Uterus (tissue), 4 donors: ENCODE results near the gene VAV3. TPM values are rescaled to one million over a fixed set of nuclear protein-coding genes. Genes with fewer than 3 reads are reported as not detected.

Experiments used
- DNase-seq, 2 donors: peaks; one replicate each; pipeline ENCODE4 v3.0.0-alpha.2; 2019 to 2020
- H3K27ac ChIP-seq, 2 donors: fragments of 200-600 bp; sonication (generic); 1 replicate in 1 of 2; 2 replicates in 1 of 2; pipeline ENCODE4 v1.5.1; 2016 to 2018
- H3K27me3 ChIP-seq, 2 donors: fragments of 200-600 bp; sonication (generic); one replicate each; pipeline ENCODE4 v1.5.1; 2018 to 2019; ENCODE audit warnings: control low read depth in 1 of 2
- H3K36me3 ChIP-seq, 2 donors: fragments of 200-600 bp; sonication (generic); one replicate each; pipeline ENCODE4 v1.5.1; 2019; ENCODE audit warnings: control low read depth in 1 of 2
- H3K4me1 ChIP-seq, 2 donors: fragments of 200-600 bp; sonication (generic); one replicate each; pipeline ENCODE4 v1.5.1; 2018 to 2019; ENCODE audit warnings: control low read depth in 1 of 2
- H3K4me3 ChIP-seq, 2 donors: fragments of 200-600 bp; sonication (generic); 1 replicate in 1 of 2; 2 replicates in 1 of 2; pipeline ENCODE4 v1.5.1; 2018 to 2019; ENCODE audit warnings: mild to moderate bottlenecking in 1 of 2
- H3K9me3 ChIP-seq, 2 donors: fragments of 200-600 bp; sonication (generic); one replicate each; pipeline ENCODE4 v1.5.1; 2019; ENCODE audit warnings: control low read depth in 1 of 2
- POLR2A ChIP-seq, 2 donors: fragments of 450-650 bp; IDR thresholded peaks; one replicate each; pipeline ENCODE4 v1.6.1; 2016; ENCODE audit warnings: antibody characterized with exemption in 2 of 2, mild to moderate bottlenecking in 1 of 2, moderate library complexity in 1 of 2
- intact Hi-C: fragments of 100-400 bp; cut with DNase I; formaldehyde crosslinking; loops from one replicate; pipeline ENCODE4 v1.15.1; 2023; ENCODE audit warnings: low total_unique reads
- total RNA-seq, 4 donors: library from RNA; depleted of rRNA in 3 of 4; stranded (reverse); fragments of >200 nt in 3 of 4; gene quantifications; one replicate each; pipeline versions ENCODE4 v1.1.0 to v1.2.4, GENCODE V29; 2014 to 2023
- TF ChIP-seq, protein P1 (sequence below), 4 experiments: fragments of 200-600 bp in 2 of 4; fragments of 450-650 bp in 2 of 4; sonication (generic) in 2 of 4; IDR thresholded peaks; one replicate each; pipeline ENCODE4 v1.5.1; 2016 to 2019; ENCODE audit warnings: antibody characterized with exemption in 4 of 4, mild to moderate bottlenecking in 2 of 4, moderate library complexity in 1 of 4
- donor health status: DM: yes; HTN: yes; CAD: no.

The VAV3 gene
- total RNA-seq, 4 donors from 2014 or later, result 0.88 to 22.5 (median 8.6) TPM

DNA sequence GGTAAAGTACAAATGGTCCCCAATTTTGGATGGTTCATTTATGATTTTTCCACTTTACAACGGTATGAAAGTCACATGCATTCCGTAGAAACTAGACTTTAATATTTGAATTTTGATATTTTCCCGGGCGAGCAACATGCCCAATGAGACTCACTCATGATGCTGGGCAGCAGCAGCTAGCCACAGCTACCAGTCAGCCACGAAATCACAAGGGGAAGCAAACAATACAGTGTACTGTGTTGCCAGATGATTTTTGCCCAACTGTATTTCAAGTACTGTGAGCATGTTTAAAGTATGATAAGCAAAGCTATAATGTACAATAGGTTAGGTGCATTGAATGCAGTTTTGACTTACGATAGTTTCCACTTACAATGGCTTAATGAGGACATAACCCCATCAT is 266.8 kb downstream of the VAV3 start:
- Histone ChIP-seq H3K27me3 (no peaks in the 10 kb centered on the region), H3K4me3 (no peak overlapping the region), H3K36me3 (no peaks in the 10 kb centered on the region), H3K4me1 (no peaks in the 10 kb centered on the region), H3K9me3 (no peaks in the 10 kb centered on the region), H3K27ac (no peak overlapping the region)
- TF ChIP-seq, protein P1, sequence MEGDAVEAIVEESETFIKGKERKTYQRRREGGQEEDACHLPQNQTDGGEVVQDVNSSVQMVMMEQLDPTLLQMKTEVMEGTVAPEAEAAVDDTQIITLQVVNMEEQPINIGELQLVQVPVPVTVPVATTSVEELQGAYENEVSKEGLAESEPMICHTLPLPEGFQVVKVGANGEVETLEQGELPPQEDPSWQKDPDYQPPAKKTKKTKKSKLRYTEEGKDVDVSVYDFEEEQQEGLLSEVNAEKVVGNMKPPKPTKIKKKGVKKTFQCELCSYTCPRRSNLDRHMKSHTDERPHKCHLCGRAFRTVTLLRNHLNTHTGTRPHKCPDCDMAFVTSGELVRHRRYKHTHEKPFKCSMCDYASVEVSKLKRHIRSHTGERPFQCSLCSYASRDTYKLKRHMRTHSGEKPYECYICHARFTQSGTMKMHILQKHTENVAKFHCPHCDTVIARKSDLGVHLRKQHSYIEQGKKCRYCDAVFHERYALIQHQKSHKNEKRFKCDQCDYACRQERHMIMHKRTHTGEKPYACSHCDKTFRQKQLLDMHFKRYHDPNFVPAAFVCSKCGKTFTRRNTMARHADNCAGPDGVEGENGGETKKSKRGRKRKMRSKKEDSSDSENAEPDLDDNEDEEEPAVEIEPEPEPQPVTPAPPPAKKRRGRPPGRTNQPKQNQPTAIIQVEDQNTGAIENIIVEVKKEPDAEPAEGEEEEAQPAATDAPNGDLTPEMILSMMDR (IDR thresholded peaks at IDR 0.05), result no peak
- TF ChIP-seq POLR2A (IDR thresholded peaks at IDR 0.05), result no peak
- intact Hi-C loops, result no loop called here
- DNase-seq, result no peak

DNA sequence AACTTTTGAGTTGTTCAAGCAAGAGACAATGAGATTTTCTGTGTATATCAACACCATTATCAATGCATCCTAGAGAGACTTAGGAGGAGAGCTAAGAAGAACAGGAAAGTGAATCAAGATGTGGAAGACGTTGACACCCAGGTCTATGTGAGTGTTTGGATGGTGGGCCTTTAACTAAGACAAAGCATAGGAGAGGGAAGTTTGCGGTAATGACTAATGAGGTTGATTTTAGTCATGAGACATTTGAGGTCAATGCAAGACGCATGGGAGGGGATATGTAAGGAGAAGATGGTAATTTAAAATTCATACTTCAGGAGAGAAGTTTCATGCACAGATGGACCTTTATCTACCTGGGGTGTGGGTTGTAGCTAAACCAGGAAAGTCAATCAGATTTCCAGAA is 269.6 kb downstream of the VAV3 start:
- TF ChIP-seq POLR2A (IDR thresholded peaks at IDR 0.05), result no peak
- TF ChIP-seq, protein P1 (IDR thresholded peaks at IDR 0.05), result no peak
- no peaks in the 10 kb centered on the region for H3K36me3 ChIP-seq

DNA sequence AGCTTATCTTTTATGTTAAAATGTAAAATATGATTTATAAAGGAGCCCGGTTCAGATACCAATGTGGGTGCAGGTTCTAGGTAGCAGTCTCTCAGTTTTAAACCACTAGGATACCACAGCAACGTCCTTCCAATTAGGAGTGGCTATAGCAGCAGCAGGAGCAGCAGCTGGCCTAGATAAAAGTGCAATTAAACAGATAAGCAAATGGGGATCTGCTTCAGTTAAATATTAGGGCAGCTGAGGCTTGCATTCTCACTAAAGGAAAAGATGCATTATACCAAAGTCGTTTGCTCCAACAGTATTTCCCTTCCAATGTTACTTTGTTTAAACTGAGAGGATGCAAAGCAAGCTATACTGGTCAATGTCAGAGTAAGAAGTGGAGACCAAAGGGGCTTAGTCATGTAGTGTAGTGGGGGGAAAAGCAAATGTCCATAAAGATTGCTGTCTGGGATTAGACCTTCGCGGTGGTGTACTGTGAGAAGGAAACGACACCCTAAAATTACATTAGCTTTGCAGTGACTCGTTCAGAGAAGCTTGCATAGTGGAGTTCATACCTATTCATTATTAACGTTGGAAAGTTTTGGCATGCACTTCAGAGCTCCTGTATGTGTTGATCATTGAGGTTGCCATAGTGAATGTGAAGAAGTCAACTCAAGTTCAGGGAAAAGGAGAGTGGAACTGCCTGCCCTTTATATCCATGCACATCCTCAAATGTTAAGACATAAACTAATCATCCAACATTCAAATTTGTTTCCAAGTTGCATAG is 272.2 kb downstream of the VAV3 start:
- H3K4me3 ChIP-seq, result no peak overlapping the region
- H3K27me3 ChIP-seq, result no peaks in the 10 kb centered on the region
- no peak for DNase-seq
- no peaks in the 10 kb centered on the region for H3K9me3 ChIP-seq
- H3K4me1 ChIP-seq, result no peaks in the 10 kb centered on the region
- H3K36me3 ChIP-seq, result no peaks in the 10 kb centered on the region
- intact Hi-C loops, result no loop called here
- TF ChIP-seq POLR2A (IDR thresholded peaks at IDR 0.05), result no peak
- TF ChIP-seq, protein P1 (IDR thresholded peaks at IDR 0.05), result no peak
- no peak overlapping the region for H3K27ac ChIP-seq

More for the DNA sequence above, 269.6 kb downstream of the VAV3 start:
- no peaks in the 10 kb centered on the region for H3K4me1 ChIP-seq
- no peaks in the 10 kb centered on the region for H3K9me3 ChIP-seq
- H3K27ac ChIP-seq, result no peak overlapping the region
- H3K27me3 ChIP-seq, result no peaks in the 10 kb centered on the region
- no peak overlapping the region for H3K4me3 ChIP-seq
- intact Hi-C loops, result no loop called here
- DNase-seq, result no peak

DNA sequence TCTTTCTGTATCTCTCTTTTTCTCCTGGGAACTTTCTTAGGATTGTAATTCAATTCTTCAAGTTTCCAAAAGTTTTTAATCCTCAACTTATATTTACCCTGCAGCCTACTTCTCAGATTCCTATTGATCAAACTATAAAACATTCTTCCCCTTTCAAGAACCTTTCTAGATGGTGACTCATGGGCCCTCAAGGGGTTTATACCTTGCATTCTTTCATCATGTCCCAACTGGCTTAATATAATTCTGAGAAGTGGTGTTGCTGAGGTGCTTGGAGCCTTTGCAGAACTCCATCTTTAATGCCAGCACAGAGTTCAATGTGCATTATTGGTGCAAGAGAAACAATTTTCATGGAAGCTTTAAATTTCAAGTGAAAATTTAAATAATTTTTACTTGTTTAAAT is 273.4 kb downstream of the VAV3 start:
- Histone ChIP-seq H3K36me3 (no peaks in the 10 kb centered on the region), H3K9me3 (no peaks in the 10 kb centered on the region), H3K27me3 (no peaks in the 10 kb centered on the region), H3K4me3 (no peak overlapping the region), H3K4me1 (no peaks in the 10 kb centered on the region), H3K27ac (no peak overlapping the region)
- DNase-seq, result no peak
- no peak for TF ChIP-seq POLR2A (IDR thresholded peaks at IDR 0.05)
- TF ChIP-seq, protein P1 (IDR thresholded peaks at IDR 0.05), result no peak
- intact Hi-C loops, result no loop called here

DNA sequence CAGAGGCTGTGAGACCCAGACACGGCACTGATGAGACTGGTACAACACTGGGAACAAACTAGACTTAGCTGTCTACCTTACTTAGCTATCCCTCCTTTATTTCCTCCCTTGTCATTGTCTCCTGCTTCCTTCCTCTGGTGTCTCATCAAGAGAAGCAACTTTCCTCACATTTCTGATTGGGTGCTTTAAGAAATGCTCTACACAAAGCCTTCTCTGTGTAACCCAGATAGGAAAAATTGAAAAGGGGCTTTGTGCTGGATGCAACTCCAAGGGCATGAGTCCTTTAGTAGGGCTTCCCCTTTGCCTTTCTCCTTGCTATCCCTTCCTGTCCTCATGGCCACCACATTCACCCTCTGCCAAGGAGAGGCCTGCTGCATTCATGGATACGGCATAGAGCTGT is 274.5 kb downstream of the VAV3 start:
- intact Hi-C loops, result no loop called here
- H3K4me1 ChIP-seq, result no peaks in the 10 kb centered on the region
- H3K27ac ChIP-seq, result no peak overlapping the region
- TF ChIP-seq, protein P1 (IDR thresholded peaks at IDR 0.05), result no peak
- TF ChIP-seq POLR2A (IDR thresholded peaks at IDR 0.05), result no peak
- no peak overlapping the region for H3K4me3 ChIP-seq
- H3K36me3 ChIP-seq, result no peaks in the 10 kb centered on the region
- H3K9me3 ChIP-seq, result no peaks in the 10 kb centered on the region
- H3K27me3 ChIP-seq, result no peaks in the 10 kb centered on the region
- no peak for DNase-seq
